HL-60/S4 treated with retinoic acid at 250 ng/mL for 4 days and 3 days (cell line): ENCODE results near the gene HABP2.

Experiments used
- in situ Hi-C: fragments of 300-500 bp; cut with MboI; formaldehyde crosslinking; loops from 2 replicates; pipeline ENCODE4 v1.7.0; 2022; ENCODE audit warnings: low sequenced_read_pairs

The HABP2 gene

DNA sequence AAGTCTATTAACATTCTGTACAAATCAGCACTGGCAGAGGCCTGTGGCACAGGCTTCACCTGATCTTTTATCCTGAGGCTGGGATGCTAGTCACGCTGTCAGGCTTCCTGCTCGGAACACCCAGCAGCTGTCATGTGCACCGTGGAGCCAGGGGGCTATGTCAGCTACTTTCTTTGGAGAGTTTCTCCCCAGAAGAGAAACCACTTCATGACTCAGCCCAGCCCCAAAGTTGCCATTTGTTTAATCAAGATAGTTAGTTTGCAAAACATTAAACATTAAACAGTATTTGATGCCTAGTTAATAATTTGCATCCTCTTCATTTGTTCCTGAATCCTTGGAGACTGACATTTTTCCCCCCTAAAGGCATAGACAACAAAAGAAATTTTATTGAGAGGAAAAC lies at the start of gene HABP2:
Gene HABP2, plus strand, starts transcription at position 353 of the 400 bp plus-strand sequence. CDS start 69 bp downstream, outside the sequence.
- in situ Hi-C loops: no loop called here

DNA sequence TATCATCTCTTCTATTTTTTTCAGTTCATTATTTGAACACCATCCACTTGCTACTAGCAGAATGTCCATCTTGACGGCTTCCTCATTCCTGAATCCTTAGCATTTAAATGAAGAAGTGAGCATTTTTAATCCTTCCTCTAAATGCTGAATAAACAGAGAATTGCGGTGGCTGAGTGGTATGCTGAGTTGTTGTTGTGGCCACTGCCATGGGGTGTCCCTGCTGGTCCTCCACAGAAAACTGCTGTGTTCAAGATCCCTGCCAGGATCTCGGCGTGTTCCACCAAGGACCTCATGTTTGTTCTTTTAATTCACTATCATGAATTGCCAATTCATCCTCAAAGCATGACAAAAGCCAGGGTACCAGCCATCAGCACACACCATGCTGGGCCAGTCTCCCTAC lies 48.9 kb upstream of the HABP2 start:
- in situ Hi-C loops: no loop called here

DNA sequence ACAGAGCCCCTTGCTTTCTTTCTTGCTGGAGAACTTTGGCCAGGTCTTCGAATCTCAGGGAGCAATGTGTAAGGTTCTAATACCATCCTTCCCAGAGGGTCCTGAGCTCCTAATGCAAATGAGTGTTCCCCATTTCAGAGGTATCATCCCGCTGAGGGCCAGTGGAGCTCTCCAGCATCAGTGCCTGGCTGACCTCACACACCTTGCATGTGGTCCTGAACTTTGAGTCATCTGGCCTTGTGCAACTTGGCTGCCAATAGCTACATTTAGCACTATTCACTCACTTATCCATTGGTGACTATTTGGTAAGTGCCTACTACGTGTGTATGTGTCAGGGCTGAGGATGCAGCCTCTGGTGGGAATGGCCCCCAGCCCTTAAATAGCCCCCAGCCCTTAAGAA lies 48.4 kb upstream of the HABP2 start:
- in situ Hi-C loops: no loop called here

DNA sequence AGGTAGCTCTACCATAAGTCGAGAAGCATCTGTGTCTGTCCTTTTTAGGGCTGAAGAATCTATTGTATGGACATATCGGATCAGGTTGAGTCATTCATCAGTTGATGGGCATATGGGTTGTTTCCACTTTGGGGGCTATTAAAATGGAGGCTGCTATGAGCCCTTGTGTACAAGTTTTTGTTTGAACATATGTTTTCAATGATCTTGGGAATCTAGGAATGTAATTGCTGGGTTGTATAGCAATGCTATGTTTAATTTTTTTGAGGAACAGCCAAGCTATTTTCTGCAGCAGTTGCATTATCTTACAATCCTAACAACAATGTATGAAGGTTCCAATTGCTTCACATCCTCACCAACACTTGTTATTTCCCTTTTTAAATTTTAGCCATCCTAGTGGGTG lies 46.4 kb upstream of the HABP2 start:
- in situ Hi-C loops: no loop called here

DNA sequence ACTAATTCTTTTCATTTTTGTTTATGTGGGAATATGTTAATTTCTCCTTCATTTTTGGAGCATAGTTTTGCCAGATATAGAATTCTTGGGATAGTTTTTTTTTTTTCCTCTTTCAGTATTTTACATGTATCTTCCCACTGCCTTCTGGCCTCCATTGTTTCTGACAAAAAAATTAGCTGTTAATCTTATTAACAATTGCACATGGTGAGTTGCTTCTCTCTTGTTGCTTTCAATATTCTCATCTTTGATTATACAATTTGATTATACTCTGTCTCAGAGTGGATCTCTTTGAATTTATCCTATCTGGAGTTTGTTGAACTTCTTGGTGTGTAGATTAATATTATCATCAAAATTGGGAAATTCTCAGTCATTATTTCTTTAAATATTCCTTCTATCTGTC lies 41.4 kb upstream of the HABP2 start:
- in situ Hi-C loops: no loop called here

DNA sequence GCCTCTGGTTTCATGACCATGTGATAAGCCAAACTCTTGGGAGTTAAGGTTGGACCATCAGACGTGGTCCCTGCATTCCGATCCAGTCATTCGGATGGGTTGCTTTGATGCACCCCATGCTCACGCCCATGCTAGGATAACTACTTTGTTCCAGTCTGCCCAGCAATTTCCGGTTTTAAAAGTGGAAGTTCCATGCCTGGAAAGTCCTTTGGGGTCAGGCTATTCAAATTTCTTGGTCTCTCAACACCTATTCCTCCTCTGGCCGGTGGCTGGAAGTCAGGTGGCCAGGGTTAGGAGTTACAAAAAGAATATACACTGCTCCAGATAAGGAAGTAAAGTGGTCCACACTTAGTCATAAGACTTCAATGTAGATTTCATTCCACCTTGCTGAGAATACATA lies 37.7 kb upstream of the HABP2 start:
- in situ Hi-C loops: no loop called here

DNA sequence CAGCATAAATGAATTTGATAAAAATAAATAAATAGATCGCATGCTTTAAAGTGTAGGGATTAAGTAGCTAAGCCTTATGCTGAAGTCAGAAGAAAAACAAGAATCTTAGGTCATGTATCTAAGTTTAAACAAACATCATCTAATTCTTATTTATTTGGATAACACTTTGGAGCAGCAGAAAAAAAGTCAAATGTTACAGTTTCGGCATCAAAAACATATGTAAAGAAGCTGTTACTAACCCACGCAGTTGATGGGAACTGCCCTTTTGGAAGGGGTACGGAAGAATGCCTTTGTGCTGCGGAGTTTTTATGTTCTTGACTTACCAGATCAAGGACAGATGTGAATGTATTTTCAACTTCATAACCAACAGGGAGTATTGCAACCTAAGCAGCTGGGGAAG lies 37.3 kb upstream of the HABP2 start:
- in situ Hi-C loops: no loop called here

DNA sequence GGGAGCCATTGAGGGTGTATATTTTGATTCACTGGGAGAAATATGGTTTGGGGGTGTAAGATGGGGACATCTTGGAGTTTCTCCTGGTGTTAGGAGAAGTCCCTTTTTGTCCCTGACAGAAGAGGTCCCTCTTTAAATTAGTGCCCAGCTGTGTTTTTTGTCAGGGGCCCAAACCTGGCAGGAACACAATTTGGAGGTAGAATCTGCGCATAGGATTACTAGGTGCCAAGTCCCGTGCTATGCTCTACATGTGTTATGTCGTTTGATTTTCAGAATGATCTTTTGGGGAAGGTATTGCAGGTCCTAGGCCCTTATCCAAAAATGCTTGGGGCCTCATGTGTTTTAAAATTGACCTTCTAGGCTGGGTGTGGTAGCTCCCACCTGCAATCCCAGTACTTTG lies 36.8 kb upstream of the HABP2 start:
- in situ Hi-C loops: no loop called here

DNA sequence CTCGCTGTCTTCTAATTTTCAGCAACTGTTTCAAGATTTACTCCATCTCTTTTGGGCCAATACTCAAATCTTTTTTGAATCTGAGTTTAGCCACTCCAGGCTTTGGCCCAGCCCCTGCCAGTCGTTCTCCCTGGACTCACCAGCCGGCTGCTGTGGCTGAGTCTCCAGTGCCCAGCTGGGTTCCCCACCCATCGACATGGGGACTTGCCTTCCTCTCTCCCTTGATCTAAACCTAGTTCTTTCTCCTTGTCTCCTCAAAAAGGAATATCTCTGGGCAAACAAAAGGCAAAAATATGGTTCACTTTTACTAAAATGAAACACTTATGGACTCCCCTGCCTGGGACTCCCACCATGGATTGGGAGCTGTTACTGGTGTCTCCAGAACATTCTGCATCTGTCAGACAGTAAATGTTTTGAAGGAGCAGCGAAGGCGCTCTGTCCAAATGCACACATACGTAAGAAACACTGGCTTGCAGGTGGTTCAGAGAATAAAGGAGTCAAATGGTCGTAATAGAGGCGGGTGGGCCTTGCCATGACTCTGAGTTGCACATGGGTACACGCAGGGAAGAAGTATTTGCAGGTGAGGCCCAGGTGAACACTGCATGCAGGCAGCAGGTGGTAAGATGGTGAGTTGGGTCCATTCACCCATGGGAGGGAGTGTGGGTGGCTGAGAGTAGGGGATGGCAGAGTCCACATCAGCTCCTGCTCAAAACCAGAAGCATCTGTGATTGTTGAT lies 35.5 kb upstream of the HABP2 start:
- in situ Hi-C loops: no loop called here

DNA sequence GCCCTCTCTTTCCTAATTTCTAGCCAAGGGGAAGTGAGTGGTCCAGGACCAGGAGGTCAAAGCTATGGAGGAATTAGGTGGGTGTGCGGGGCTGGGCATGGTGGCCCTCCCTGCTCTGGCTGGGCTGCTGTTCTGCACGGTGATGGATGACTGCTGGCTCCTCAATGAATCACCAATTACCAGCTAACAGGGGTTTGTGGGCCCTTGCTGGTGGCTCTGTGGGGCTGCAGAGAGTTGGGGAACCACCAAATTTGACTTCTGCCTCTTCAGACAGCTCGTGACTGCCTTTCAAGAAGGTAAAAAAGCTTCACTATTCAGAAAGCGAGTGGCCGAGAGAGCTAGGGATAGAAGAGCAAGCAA lies 35.0 kb upstream of the HABP2 start:
- in situ Hi-C loops: no loop called here

DNA sequence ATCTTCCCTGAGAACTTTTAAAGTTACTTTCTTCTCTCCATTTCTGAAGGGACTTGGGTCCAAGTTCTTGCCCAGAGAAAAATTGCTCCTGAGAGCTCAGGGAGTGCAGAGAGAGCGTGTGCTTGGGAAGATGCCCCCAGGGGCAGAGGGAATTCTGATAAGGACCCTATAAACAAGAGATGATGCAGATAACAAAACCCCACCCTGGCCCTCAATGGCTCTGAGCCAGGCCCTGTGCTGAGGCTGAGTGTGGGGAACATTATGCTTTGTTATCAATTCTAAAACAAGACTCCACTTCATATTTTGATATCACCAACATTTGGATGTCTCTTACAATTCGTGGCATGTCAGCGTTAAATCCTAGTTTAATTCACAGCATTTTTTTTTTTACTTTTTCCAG lies 34.4 kb upstream of the HABP2 start:
- in situ Hi-C loops: no loop called here

DNA sequence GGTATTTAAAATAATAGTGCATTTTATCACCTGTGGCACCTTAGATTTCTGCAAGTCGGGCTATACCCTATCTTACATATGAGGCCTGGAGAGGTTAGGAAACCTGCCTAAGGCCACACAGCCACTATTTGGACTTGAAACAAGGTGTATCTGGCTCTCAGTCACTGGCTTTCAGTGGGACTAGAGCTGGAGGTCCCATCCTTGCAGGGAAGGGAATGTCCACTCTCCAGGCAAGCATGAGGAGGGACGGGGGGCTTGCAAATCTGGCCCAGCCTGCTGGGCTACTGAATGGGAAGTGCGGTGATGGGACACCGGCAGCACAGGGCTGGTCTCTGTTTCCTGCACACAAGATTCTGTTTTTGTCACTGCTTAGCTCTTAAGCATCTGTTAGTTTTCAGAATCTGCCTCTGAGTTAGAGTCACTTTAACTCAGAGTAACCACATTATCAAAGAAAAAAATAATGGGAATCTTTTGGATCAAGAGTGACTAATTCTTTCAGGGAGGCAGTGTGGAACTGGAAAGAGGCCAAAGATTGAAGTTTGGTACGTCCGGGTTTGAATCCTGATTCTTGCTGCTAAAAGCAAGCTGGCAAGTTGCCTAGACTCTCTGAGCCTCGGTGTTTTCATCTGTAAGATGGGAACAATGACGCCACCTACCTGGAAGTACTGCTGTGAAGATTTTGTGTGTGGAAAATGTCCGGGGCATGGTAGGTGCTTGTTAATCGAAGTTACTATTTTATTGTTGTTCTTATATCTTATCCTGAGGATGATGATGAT lies 33.8 kb upstream of the HABP2 start:
- in situ Hi-C loops: no loop called here

DNA sequence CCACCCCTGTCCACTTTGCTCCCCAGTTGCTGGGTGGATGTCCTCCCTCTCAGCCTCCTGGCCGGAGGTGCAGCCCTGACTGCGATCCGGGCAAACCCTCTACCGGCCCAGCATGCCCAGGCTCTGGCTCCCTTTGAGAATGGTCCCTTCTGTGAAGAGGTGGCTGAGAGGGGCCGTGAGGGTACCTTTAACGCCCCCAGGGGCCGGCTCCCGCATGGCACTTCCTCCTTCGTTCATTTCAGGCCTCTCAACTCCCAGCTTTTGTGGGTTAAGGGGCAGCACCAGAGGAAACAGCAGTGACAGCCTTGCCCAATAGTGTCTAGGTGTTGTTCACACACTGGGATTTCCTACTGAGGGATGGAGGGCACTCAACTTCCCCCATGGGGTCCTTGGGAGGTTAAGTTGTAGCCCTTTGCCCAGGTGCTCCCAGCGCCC lies 33.2 kb upstream of the HABP2 start:
- in situ Hi-C loops: no loop called here

DNA sequence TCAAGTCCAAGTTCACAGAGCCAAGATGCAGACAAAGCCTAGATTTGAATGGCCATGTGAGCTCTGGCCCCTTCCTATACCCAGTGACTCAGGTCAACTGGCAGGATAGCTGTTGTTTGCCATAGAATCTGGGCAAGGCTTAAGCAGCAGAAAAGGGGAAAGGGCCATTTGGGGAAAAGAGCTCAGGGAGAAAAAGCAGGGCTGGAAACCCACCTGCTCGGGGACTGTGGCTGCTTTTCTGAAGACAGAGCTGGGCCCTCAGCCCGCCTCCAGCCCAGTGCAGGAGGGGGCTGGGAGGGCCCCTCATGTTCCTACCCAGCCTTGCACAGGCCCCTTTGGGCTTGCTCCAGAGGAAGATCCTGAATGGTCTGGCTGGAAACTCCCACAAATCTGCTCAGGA lies 32.6 kb upstream of the HABP2 start:
- in situ Hi-C loops: no loop called here

DNA sequence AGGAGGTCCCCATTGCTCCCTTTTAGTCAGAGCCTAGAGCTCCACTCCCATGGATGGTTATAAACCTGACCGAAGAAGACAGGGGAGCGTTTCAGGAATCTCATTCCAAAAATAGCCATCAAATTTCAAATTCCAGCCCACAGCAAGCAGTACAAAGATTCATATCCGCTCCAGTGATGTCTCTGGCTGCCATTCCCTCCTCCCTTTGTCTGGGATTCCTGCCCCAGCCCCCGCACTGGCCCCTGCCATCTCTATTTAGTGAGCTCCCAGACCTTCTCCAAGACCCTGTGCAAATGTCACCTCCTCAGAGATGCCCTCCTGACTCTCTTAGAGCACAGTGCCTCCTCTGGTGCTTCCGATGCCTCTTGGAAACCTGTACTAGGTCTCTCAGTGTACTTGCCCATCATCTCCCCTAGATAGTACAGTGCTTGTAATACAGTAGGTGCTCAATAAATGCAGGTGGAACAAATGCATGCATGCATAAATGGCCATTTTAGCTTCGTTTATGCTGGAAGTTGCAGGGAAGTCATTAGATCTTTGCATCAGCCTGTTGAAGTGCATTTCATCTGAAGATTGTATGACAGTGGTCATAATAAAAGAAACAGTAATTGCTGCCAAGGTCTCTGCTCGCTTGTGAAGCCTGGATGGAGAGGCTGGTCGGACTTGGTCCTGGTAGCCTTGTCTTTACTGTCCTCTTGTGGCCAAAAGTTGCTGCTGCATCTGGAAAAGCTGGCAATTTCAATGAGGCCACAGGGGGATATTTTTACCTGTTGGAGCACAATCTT lies 32.0 kb upstream of the HABP2 start:
- in situ Hi-C loops: no loop called here

DNA sequence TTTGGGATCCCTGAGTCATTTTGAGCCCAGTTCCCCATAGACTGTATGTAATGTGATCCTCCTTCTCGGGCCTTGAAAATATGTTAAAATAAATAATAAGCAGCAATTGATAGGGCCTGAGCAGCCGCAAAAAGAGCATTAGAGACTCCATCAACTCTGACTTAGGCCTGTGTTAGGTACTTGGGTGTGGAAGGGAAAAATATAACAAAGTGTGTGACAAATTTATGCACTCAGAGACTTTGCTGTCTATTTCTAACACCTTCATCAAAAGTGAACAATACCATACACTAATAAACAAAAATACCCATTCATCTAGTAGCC lies 31.4 kb upstream of the HABP2 start:
- in situ Hi-C loops: no loop called here

DNA sequence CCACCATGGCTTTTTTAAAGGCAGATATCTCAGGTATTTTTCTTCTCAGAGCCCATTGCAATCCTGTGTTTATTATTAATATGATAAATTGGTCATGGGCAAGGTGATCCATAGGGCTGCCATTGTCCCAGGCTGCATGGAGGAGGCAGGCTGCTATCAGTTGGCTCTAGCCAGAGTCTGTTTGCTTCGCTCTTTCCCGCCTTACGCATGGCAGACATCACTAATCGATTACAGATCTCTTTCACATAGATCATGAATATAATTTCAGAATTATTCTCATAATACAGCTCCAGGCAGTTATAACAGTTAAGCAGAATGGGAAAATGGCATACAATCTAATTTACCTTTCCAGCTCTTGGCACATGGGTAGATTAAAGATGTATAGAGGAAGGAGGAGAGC lies 30.4 kb upstream of the HABP2 start:
- in situ Hi-C loops: no loop called here

DNA sequence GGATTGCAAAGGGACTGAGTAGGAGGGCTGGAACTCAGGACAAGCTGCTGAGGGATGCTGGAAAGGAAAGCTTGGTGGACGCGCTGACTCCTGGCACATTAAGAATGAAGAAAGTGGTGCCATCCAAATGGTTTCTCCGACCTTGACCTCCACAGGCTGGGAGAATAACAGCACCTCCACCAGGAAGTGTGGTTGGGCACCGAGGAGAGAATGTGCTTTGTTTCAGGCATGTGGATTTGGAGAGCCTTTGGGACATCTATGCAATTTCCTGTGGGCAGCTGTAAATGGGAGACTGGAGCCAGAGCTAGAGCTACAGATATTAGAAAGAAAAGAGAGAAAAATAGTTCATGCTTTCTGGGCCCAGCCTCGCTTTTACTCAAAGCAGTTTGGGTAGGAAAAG lies 29.8 kb upstream of the HABP2 start:
- in situ Hi-C loops: no loop called here

DNA sequence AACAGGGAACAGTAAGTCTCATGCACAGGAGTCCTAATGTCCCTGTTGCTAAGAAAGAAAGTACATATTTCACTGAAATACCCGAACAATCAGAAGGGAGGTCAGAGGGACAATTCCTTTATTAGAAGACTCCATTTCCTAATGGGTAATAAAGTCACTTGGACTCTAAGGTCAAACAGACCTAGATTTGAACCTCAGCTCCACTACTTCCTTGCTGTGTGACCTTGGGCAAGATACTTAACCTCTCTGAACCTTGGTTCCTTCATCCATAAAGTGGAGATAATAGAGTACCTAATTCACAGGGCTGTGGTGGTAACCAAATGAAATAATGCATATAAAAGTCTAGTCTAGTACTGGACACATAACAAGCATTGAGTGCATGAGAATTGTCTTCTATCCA lies 29.2 kb upstream of the HABP2 start:
- in situ Hi-C loops: no loop called here

DNA sequence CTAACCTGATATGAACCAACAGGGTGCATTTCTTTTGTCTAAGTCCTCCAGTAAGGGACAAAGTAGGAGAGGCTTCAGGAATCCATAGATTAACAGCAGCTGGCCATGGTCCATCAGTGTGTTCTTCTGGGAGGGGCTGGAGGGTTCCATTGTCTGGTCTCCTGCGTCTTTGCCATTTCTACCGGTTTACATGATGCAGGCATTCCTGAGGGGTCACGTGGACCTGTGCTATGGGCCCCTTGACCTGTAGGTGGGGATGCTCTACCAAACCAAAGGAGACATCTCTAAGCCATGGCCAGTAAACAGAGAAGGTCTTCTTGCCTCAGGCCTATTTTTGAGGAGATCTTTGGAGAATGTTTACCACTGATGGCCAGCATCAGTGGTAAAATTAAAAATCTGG lies 28.7 kb upstream of the HABP2 start:
- in situ Hi-C loops: no loop called here

DNA sequence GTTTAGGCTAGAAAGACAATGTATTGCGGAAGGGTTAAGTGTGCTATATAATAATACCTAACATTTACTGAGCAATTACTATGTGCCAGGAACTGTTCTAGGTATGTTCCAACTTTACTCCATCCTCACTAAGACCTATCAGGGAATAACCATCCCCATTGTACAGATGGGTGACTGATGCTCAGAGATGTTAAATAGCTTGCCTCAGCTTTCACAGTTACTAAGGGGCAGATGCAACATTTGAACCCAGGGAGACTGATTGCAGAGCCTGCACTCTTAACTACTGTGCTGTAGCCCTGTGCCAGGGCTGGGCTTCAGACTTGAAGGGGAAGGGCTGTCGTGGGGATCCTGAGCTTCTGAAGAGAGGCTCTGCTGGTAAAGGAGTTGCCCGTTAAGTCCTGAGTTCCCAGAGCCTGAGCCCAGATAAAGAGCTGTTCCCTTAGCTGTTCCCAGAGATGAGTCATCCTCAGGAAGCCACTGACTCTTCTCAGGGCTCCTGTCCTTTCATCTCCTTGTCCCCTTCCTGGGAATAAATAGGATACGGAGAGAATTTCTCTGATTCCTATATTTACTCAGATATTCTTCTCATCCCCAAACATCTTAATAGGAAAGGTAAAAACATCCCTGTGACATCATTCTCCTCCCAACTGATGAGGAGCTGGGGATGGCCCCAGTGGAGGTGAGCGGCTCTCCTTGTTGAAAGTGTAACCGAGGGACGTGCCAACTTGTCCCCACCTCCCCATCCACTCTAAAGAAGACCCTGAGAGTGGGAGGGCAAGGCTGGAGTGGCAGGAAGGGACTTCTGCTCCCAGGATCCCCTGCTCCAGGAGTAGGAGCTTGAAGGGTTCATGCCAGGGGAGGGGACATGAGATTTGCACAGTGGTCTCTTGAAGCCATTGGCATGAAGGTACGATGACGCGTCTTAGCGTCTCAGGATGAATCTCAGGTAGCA lies 28.0 kb upstream of the HABP2 start:
- in situ Hi-C loops: no loop called here
